ENCODE results near the gene LTO1.

Gene LTO1, protein sequence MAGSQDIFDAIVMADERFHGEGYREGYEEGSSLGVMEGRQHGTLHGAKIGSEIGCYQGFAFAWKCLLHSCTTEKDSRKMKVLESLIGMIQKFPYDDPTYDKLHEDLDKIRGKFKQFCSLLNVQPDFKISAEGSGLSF

DNA sequence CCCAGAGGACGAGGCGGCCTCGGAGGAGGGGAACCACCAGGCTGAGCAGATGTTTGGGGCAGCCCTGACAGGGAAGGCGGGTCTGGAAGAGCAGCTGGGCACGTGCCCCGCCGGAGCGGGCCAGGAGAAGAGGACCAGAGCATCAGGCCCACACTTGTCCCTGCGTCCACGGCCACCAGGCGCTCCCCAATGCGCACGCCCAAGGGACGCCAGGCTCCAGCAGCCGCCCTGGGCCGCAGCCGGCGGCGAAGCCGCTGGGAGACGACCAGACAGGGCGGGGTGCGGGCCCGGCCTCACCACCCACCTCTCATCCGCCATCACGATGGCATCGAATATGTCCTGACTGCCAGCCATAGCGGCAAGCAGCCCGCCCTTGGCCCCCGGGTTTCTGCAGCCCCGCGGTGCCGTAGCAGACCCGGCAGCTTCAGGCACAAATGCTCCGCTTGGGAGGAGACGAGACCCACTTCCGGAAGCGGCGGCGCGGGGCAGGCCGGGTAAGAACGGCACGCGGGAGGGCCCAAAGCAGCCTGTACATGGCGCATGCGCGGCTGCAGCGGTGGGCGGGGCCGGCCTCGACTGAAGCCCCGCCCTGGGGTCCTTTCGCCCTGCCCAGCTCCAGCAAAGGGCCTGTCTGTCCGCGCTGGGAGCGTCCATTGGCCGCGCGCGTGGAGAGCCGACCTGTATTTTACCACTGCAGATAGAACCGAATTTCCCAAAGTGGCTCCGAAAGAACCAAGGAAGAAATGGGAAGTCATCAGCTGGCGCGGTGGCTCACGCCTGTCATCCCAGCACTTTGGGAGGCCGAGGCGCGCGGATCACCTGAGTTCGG, at the start of gene LTO1:
LTO1 (minus strand) TSS at position 468 of the 829 bp plus-strand sequence; CDS start at position 354, 114 bp downstream.
- peak; percentile 86 to 96 for DNase-seq

DNA sequence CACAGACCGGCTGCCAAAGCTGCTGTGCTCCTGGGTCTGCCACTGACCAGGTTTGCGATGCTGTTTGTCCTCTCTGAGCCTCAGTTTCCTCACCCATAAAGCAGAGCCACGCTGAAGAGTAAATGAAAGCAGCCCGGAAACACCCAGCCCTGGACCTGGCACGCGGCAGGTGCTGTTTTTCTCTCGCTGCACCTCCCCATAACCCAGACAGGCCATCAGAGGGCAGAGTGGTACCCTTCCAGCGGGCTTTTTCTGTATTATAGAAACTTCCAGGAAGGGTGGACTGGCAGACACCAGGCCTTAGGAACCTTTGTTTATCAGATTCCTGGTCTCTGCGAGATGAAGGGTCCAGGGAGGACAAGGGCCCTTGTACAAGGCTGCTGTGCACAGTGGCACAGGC, 46.6 kb upstream of the LTO1 start:
- no peak for DNase-seq

DNA sequence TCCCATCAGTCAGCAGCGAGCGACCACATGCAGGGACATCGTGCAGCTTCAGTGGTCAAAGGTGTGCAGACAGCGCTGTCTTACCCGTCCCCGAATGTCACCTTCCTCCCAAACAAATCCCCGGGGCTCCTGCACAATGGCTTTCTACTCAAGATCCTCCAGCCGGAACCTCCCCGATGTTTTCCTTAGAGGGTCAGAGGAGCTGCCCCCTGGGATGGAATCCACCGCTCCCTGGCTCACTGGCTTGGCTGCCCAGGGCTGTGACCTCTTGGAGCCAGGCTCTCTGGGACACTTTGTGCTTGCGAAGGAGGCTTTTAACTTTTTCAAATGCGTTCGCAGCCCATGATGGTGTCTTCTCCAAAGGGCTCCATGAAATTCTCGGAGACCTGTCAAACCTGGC, 46.0 kb upstream of the LTO1 start:
- DNase-seq: no peak

DNA sequence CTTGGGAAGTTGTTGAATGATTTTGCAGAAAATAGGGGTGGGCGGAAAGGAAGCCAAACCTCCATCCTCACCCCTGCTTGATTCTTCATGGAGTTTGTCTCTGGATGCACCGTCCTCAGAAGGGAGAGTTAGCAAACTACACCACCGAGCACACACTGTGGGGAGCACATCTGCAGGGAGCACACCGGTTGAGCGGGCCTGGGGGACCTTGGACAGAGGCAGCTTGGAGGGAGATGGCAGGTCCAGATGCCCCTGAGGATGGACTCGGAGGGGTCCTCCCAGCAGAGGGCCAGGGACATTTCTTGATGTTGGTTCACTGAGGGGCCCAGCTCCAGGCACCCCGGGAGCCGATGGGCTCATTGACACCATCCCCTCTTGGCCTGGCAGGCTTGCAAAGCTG, 43.8 kb upstream of the LTO1 start:
- no peak for DNase-seq

DNA sequence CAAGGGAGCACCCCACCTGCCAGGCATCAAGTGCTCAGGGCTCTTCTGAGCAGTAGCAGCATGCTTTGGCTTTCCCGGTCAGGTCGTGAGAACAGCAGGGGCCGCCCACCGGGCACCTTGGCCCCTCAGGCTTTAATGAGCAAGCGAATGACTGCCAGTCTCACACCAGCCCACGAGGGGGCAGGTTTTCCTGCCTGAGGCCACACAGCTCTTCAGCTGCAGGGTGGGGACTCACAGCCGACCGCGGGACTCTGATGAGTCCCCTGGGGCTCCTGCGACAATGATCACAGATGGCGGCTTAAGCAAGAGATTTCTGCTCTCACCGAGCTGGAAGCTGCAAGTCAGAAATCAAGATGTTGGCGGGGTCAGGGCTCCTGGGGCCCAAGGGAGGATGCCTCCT, 43.0 kb upstream of the LTO1 start:
- peak in 1 of 2 experiments; percentile 22 for DNase-seq

DNA sequence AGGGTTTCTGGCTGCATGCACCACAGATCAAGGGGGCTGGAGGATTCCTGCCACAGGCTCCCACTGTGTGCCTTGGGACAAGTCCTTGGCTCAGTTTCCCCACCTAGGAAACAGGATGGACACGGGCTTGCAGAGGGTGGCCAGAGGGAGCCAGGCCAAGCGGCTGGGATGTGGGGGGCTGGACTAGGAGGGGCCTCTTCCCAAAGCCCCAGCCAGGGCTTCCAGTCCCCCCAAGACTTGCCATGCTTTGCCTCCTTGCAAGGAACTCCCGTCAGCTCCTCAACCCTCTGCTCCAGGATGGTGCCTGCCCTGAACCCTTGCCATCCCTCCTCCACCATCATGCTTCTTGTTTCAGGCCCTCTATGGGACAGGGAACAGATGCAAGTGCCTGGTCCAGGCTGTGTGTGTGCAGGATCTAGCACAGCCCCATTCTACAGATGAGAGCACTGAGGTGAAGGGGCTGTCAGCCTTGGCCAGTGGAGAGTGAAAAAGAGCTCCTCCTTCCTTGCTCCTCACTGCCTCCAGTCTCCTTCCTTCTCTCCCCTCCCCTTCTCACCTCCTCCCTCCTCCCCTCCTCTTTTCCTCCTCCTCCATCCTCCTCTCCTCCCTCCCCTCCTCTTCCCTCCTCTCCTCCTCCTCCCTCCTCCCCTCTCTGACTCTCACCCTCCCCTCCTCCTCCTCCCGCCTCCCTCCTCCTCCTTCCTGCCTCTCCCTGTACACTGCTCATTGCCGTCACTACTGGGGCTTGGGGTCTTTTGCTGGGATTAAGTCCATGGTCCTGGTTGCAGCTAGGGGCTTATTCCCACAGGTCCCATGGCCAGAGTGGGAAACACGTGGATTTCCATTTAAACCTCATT, 42.0 kb upstream of the LTO1 start:
- no peak for DNase-seq

DNA sequence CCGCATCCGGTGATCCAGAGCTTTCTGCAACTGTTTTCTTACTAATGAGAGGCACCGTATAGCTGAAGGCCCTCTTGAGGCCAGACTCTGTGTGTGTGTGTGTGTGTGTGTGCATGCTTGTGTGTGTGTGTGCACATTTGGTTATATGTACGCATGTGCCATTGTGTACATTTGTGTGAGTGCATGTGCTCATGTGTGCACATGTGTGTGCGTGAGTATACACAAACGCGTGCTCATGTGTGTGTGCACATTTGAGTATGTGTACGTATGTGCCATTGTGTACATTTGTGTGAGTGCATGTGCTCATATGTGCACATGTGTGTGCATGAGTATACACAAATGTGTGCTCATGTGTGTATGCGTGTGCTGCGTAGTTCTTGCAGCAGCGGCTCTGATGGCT, 40.9 kb upstream of the LTO1 start:
- no peak for DNase-seq

DNA sequence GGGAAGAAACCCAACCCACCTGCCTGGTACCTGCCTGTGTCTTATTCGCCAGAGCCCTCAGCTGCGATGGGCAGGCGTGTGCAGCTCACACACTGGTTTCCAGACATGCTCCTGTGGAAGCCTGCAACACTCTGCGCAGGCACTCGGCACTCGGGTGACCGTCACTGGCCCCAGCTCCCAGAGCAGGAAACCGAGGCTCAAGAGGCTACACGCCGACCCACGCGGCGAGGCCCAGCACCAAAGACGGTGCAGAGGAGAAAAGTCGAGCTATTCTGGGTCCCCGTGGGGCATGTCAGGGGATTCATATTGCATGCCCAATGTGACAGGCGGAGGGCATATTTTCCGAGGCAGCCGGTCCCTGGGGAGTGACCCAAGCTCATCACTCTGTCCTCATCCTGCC, 40.3 kb upstream of the LTO1 start:
- no peak for DNase-seq

DNA sequence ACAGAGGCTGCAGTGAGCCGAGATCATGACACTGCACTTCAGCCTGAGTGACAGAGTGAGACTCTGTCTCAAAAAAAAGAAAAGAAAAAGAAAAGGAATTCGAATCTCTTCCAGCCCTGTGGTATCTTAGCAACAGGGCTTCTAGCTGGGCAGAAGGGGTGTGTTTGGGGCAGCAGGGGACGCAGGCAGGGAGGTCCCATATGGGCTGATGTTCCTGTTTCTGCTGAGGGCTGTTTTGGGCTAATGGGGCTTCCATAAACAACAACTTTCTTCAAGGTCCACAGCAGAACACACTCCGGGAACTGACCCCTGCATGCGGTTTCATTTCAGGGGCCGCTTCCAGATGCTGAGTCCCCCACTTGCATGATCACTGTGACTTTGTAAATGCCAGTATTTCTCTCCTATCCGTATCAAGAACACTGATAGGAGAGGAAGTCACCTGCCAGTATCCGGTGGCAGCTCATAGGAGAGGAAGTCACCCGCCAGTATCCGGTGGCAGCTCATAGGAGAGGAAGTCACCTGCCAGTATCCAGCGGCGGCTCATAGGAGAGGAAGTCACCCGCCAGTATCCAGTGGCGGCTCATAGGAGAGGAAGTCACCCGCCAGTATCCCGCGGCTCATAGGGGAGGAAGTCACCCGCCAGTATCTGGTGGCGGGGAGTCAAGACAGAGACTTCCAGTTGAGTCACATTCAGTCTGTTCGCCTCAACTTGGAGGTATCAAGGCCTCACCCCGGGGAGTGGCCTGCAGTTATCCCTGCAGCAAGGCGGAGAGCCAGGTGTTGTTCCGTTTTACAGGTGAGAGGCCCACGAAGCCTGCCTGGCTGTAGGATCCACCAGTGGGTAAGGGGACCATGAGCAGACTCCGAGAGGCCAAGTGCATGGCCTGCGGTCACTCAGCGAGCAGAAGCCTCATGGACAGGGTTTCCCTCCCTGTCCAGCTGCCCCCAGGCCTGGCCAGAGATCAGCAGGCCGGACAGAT, 37.0 kb upstream of the LTO1 start:
- DNase-seq: no peak

DNA sequence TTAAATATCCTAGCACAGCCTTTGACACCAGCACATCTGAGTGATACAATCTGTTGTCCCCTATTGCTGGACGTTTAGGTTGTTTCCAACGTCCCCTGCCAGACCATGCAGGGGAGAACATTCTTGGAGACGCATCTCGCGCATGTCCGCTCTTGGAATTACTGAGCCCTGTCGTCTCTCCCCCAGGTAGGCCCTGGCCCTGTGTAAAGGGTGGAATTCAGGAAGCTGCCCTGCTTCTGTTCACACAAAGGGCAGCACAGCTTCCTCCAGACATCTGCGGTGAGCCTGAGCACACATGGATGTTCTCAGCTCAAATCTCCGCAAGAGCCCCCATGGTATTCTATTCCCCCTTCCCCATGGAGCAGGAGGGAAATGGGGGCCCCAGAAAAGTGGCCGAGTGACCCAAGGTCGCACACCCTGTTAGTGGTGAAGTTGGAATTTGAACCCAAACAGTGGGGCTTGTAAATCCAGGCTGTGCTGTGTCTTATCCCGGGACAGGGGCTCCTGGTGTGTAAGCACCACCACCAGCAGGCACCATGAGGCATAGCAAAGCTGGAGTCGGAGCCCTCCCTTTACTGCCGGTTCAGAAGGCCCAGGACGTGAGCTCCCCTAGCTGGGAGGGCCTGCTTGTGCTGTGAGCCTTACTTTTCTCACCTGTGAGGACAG, 33.7 kb upstream of the LTO1 start:
- DNase-seq: no peak

DNA sequence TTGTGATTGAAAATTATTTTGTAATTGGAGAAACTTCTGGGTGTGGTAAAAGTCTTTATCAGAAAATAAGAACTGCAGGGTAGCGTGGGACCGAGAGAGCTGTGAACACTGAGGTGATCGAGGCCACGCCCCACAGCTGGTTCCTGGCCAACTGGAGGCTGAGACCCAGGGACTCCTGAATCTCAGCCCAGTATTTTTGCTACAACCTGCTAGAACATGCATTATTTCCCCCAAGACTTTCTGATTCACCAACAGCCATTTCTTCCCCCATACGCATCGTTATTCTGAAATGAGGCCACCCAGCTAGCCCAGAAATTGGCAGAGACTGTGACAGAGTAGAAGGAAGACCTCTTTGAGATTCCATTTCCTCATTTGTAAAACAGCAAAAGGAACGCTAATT, 32.0 kb upstream of the LTO1 start:
- DNase-seq: peak in 1 of 2 experiments; percentile 32

DNA sequence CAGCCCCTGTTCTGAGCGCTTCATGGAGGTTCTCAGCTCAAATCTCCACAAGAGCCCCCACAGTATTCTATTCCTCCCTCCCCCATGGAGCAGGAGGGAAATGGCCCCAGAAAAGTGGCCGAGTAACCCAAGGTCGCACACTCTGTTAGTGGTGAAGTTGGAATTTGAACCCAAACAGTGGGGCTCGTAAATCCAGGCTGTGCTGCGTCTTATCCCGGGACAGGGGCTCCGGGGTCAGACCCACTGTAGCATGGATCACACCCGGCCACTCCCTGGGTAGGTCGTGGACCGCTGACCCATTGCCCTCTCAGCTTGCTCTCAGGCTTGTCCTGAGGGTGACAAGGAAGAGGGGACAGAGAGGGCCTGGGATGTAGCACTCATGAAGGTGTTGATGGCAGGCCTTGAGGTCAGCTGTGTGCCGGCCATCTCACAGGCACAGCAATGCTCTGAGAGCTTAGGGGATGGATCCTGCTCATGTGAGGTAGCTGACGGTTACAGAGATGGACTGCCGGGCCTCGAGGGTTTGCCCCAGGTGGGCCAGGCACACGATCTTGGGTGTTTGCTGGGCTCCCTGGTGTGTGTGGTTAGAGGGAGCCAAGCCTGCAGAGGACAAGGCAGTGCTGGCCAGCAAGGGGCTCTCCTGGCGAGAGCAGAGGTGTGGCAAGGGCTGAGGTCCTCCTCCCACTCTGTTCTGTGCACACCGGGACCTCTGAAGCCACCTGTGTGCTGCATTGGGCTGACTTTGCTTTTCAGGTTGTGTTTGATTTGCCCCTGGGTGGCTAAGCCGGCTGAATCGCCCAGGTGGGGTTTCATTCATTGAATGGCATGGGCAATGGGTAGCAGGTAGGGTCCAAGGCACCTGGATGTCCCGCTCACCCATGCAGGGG, 31.0 kb upstream of the LTO1 start:
- no peak for DNase-seq

DNA sequence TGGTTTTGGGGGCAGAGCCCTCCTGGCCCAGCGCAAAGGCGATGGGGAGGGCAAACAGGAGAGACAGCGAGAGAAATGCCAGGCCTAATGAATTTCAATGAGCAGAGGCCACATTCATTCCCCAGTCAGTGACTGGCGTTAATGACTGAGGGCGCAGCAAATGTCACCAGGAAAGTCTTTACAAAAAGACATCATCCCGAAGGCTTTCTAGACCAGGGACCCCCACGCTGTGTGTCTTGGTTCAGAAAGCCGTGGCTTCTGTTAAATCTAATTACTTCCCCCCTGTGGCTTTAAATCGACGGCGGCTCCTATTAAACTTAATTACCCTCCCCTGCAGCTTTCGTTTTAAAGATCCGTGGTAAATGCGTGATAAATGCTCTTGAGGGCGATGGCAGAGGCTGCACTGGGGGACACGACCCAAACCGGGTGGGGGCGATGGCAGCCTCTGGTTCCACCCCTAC, 30.2 kb upstream of the LTO1 start:
- DNase-seq: no peak

DNA sequence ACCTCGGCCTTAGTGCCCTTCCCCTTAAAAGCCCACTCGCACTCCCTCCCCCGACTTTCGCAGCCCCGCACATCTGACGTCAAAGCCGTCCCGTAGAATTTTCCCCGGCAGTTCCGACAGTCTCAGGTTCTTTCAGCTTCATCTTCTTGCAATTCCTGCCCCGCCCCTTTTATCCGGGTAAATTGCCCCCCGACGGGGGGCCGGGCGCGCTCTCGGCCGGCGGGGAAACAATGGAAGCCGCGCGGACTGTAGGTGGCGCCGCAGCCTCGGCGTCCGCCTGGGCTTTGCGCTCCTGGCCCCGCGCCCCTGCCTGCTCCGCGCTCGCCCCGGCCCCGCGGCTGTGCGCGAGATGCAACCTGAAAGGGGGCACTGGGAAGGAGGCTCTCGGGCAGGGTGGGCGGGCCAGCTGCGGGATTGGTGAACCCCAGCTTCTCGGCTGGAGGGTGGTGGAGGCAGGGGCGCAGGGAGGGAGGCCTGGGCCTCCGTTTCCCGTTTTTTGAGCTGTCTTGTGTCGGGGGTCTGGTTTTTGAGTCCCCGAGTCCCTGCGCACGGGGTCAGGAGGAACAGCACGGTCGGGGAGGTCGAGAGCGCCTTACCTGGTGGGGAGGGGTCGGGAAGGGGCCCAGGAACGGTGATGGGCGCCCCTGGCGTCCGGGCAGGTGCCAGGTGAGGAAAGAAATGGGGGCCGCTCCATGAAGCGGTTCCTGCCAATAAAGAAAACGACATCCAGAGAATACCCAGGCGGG, 29.5 kb upstream of the LTO1 start:
- no peak for DNase-seq

DNA sequence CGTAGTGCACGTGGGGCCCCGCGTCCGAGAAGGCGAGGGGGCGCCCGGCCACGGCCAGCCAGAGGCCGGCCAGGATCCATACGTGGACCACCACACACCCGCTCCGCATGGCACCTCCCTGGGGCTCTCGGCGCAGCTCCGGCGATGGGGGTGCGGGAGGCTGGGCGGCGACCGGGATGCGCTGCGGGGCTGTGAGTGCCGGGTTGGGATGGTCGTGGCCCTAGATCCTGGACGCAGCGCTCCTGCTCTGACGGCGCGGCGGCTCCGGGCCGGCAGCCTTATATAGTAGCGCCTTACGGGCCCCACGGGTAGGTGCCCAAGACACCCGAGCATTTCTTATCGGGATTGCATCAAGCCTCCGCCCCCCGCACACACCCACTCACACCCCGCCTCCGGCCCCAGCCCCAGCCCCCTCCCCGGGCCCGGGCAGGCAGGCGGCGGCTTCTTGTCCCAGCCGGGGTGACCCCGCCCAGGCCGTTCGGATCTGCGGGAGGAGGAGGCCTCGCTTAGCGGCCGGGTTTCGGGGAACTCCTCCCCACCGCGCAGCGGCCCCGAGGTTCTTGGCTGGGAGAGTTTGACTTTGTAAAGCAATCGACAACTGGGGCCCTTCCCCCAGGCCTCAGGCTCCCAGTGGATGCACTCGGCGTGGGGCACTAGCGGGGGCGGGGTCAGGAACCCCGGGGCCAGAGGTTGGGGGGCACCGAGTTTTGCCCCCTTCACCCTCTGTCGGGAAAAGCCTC, 28.8 kb upstream of the LTO1 start, which contains the start of gene FGF19:
FGF19 (minus strand) TSS at position 255 of the 740 bp plus-strand sequence; CDS start at position 109, 146 bp downstream.
- DNase-seq: no peak

DNA sequence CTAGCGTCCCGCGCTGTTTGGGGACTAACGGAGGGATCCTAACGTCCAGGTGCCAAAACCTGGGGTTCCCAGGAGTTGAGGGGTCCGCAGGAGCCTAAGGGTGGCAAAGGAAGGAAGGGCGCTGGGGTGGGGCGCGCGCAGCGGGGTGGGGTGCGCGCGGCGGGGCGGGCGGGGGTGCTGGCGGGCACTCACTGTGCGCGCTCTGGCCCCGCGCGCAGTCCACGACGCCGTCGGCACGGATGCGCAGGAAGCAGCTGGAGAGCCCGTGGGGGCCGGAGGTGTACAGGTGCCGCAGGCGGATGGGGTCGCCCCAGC, 28.3 kb upstream of the LTO1 start:
- DNase-seq: no peak

DNA sequence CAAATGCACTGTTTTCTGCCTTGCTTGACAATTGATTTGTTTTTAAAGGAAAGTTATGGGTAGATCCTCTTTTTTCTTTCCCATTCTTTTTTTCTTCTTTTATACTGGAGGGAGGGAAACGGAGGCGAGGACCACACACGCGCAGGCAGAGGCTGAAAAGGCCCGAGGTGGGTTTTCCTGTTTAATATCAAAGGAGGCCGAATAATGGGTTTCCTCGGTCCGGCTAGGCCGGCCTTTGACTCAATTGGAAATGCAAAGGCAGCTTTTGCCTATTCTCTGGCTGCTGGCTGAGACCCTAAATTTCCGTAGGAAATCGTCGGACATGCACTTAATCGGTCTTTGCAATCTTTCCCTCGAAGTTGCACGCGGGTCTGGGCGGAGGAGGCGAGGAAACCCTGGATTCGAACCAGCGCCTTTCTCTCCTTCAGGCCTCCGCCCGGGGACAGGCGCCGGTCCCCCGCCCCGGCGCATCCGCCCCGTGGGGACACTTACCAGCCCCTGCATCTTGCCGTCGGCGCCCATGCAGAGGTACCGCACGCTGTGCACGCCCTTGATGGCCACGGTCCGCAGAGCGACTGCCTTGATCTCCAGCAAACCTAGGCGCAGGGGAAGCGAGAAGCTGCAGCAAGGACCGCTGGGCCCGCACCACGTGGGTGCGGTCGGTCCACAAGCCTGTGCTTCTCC, 27.8 kb upstream of the LTO1 start:
- no peak for DNase-seq

DNA sequence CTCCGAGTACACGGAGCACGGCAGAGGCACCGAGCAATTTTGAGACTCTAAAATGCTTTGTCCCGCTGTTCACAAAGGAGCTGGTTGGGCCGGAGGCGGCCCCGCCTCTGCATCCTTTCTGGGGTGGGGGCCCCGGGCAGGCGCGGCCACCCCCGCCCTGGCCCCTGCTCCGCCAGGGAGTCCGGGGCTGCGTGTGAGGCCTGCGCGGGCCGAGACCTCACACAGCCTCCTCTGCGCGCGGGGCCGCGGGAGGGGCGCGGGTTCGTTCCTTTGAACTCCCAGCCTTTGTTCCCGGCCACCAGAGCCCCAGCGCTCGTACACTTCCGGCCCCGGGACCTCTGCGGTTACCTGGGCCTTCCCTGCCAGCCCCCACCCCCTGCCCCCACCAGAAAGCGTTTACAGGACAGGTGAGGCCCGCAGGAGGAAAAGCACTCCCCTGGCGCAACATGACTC, 27.1 kb upstream of the LTO1 start:
- no peak for DNase-seq
